Adrenal gland (tissue), 12 donors: Measurements from ENCODE around the gene VAPA. TPM values are rescaled to one million over a fixed set of nuclear protein-coding genes. Genes with fewer than 3 reads are reported as not detected.

ENCODE experiments used
- DNase-seq, 7 donors: peaks; one replicate each; pipeline ENCODE4 v3.0.0-alpha.2; 2019 to 2020
- H3K27ac ChIP-seq, 5 donors: fragments of 200-600 bp; sonication (generic) in 4 of 5; 1 replicate in 3 of 5; 2 replicates in 2 of 5; pipeline versions ENCODE4 v1.5.1 to v1.8.0; 2016 to 2020; ENCODE audit warnings: mild to moderate bottlenecking in 1 of 5
- H3K27me3 ChIP-seq: fragments of 200-600 bp; 2 replicates; pipeline ENCODE4 v1.8.0; 2021
- H3K36me3 ChIP-seq, 2 donors: fragments of 200-600 bp; replicated peaks in 1 of 2; 1 replicate in 1 of 2; 2 replicates in 1 of 2; pipeline versions ENCODE4 v1.5.1 to v1.8.0; 2018 to 2022
- H3K4me1 ChIP-seq, 2 donors: fragments of 200-600 bp; replicated peaks in 1 of 2; 1 replicate in 1 of 2; 2 replicates in 1 of 2; pipeline versions ENCODE4 v1.5.1 to v1.8.0; 2018 to 2021
- H3K4me3 ChIP-seq, 4 donors: fragments of 200-600 bp; sonication (generic) in 3 of 4; one replicate each; pipeline ENCODE4 v1.5.1; 2016 to 2018
- H3K9me3 ChIP-seq, 3 donors: fragments of 200-600 bp; sonication (generic) in 1 of 3; replicated peaks in 1 of 3; 1 replicate in 2 of 3; 2 replicates in 1 of 3; pipeline versions ENCODE4 v1.5.1 to v1.8.0; 2016 to 2021
- POLR2A ChIP-seq, 2 donors: fragments of 450-650 bp; IDR thresholded peaks; one replicate each; pipeline ENCODE4 v1.6.1; 2017; ENCODE audit warnings: antibody characterized with exemption in 2 of 2, mild to moderate bottlenecking in 2 of 2, moderate library complexity in 1 of 2
- WGBS, 4 donors: extraction: QIAGEN DNeasy Blood & Tissue Kit in 2 of 4; methylation state at CpG; one replicate each; pipeline versions ENCODE4 v1.1.5 to v1.1.7; 2013 to 2017; 5-methylcytosine and 5-hydroxymethylcytosine counted together
- intact Hi-C, 2 donors: fragments of 100-400 bp; cut with DNase I; formaldehyde crosslinking; loops; one replicate each; pipeline versions ENCODE4 v1.14.1 to v1.15.0; 2022 to 2023
- polyA plus RNA-seq, 3 donors: library from polyadenylated mRNA; stranded (reverse); fragments of 200-250 nt in 2 of 3; fragments of 350-450 nt in 1 of 3; fragmentation: Illumina TruSeq in 1 of 3; extraction: RNeasy Lipid Tissue Mini Kit (QIAGEN cat#74804) in 1 of 3; gene quantifications; one replicate each; pipeline ENCODE4 v1.2.3, GENCODE V29; 2013 to 2014
- total RNA-seq, 9 donors: library from RNA; depleted of rRNA in 4 of 9; stranded (reverse); fragments of >200 nt in 4 of 9; fragments of 120-200 nt in 1 of 9; fragmentation: NEBNext Ultra II Directional in 1 of 9; extraction: Animal tissue kit (Norgen Biotek cat#: 25700) in 1 of 9; gene quantifications; one replicate each; pipeline versions ENCODE4 v1.1.0 to v1.2.4, GENCODE V29; 2013 to 2023
- TF ChIP-seq, protein P1 (sequence below), 6 experiments: fragments of 450-650 bp in 4 of 6; fragments of 200-600 bp in 2 of 6; sonication (generic) in 1 of 6; IDR thresholded peaks; 1 replicate in 5 of 6; 2 replicates in 1 of 6; pipeline versions ENCODE4 v1.5.1 to v1.8.0; 2016 to 2021; ENCODE audit warnings: antibody characterized with exemption in 6 of 6, mild to moderate bottlenecking in 2 of 6, moderate library complexity in 1 of 6
- donor health status: healthy with polysubstance abuse.
- donor health status: Bipolar disorder and iron deficiency.
- donor health status: DM: yes; HTN: yes; CAD: no.
- donor health status: DM: no; HTN: no; CAD: no.
- donor health status: DM: no; HTN: no; CAD: no.
- donor health status: DM: yes; HTN: yes; CAD: no.

The VAPA gene
- total and polyA plus RNA-seq, 12 donors, result 71.3 to 900 (median 436) TPM

DNA sequence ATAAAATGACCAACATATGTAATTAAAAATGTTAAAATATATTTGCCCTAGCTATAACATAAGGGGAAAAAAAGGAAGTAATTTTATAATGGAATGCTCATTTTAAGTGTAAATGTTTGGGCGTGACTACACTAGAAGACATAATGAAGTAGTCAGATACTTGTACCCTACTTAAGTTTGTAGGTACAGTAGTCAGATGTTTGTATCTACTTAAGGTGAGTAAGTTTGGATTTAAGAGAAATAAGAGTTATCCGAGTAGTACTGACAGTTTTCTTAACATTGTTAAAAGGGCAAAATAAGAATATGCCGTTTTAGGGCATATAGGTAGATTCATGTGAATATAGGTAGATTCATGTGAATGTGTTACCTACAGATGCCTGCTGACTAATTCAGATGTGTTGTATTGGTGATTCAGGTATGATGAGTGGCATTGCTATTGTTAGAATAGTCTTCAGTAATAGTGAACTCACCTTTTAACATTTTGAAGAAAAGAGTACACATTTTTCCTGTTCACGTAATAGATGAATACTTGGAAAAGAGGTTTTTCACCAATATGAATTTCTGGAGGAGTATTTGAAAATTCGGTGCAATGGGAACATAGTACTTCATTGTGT is 14.9 kb downstream of the VAPA start:
- peaks cover 48 to 93% of the 10 kb centered on the region in 2 donors for H3K4me1 ChIP-seq
- intact Hi-C loops, result loop anchor here in 1 of 2 donors (10.0 kb wide), 1 partner anchor 54 kb away; no protein-coding TSS in a partner anchor
- TF ChIP-seq, protein P1, sequence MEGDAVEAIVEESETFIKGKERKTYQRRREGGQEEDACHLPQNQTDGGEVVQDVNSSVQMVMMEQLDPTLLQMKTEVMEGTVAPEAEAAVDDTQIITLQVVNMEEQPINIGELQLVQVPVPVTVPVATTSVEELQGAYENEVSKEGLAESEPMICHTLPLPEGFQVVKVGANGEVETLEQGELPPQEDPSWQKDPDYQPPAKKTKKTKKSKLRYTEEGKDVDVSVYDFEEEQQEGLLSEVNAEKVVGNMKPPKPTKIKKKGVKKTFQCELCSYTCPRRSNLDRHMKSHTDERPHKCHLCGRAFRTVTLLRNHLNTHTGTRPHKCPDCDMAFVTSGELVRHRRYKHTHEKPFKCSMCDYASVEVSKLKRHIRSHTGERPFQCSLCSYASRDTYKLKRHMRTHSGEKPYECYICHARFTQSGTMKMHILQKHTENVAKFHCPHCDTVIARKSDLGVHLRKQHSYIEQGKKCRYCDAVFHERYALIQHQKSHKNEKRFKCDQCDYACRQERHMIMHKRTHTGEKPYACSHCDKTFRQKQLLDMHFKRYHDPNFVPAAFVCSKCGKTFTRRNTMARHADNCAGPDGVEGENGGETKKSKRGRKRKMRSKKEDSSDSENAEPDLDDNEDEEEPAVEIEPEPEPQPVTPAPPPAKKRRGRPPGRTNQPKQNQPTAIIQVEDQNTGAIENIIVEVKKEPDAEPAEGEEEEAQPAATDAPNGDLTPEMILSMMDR (IDR thresholded peaks at IDR 0.05), result no peak
- no peak for TF ChIP-seq POLR2A (IDR thresholded peaks at IDR 0.05)

DNA sequence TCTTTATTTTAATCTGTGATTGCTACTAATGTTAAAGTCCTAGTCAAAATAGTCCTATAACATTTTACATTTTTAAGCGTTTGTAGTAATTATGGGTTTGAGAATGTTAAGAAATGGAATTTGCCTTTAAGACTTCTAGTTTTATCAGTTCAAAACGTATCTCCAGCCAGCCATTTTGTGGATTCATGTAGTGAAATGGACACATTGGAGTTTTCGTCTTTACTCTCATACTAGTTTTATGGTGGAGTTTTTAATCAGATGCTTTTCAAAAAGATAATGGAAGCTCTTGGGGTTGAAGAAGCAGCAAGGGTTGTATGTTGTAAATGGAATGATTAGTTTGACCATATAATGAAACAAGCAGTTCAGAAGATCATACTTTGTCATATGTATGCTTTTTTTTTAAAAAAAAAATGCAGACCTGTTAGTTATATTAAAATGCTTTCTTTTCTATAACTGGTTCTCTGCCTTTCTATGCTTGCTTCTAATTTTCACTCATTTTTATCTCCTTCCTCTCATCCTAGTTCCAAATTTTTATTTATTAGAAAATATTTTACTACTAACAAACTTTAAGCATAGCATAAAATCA is 16.6 kb downstream of the VAPA start:
- intact Hi-C loops, result no loop called here
- Histone ChIP-seq H3K4me1 (peaks cover 47 to 84% of the 10 kb centered on the region in 2 donors), H3K4me3 (no peak overlapping the region), H3K36me3 (peaks cover 0 to 21% of the 10 kb centered on the region in 2 donors), H3K27ac (no peak overlapping the region), H3K27me3 (no peaks in the 10 kb centered on the region), H3K9me3 (no peaks in the 10 kb centered on the region)
- 67 to 82% (median 80%) methylated on average over 3 of the region's 3 CpGs for WGBS, 4 donors
- TF ChIP-seq POLR2A (IDR thresholded peaks at IDR 0.05), result no peak
- TF ChIP-seq, protein P1 (IDR thresholded peaks at IDR 0.05), result no peak
- DNase-seq, result no peak

More for the DNA sequence above, 14.9 kb downstream of the VAPA start:
- H3K27ac ChIP-seq, result peak overlapping the region in 2 of 5 donors; percentile 6 to 14
- no peak for DNase-seq
- H3K36me3 ChIP-seq, result peaks cover 0 to 15% of the 10 kb centered on the region in 2 donors
- no peaks in the 10 kb centered on the region for H3K9me3 ChIP-seq
- no peaks in the 10 kb centered on the region for H3K27me3 ChIP-seq
- 81 to 86% (median 85%) methylated on average over 5 of the region's 5 CpGs for WGBS, 4 donors
- H3K4me3 ChIP-seq, result no peak overlapping the region

DNA sequence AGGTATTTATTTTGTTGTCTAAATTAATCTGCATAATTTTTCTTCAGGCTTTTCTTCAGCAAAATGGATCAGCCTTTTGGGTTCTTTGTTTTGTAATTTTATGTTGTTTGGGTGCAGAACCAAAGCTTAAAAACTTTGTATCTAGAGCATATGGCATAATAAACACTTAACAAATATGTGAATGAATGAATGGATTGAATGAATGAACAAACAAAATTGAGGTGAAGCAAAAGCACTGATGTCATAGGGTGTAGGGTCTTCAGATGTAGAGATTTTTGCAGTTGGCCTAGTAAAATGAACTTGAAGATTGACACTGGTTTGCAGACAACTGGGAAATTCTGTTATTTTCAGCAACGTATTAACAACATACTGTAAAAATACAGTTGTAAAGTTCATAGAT is 17.3 kb downstream of the VAPA start:
- 32 to 81% (median 50%) methylated on average over 1 of the region's 1 CpG for WGBS, 4 donors
- no peaks in the 10 kb centered on the region for H3K9me3 ChIP-seq
- intact Hi-C loops, result no loop called here
- no peak for DNase-seq
- H3K36me3 ChIP-seq, result peaks cover 0 to 26% of the 10 kb centered on the region in 2 donors
- H3K27me3 ChIP-seq, result no peaks in the 10 kb centered on the region
- H3K4me3 ChIP-seq, result peak overlapping the region in 1 of 4 donors; percentile 5
- TF ChIP-seq, protein P1 (IDR thresholded peaks at IDR 0.05), result no peak
- no peak for TF ChIP-seq POLR2A (IDR thresholded peaks at IDR 0.05)
- H3K4me1 ChIP-seq, result peaks cover 46 to 77% of the 10 kb centered on the region in 2 donors
- no peak overlapping the region for H3K27ac ChIP-seq

DNA sequence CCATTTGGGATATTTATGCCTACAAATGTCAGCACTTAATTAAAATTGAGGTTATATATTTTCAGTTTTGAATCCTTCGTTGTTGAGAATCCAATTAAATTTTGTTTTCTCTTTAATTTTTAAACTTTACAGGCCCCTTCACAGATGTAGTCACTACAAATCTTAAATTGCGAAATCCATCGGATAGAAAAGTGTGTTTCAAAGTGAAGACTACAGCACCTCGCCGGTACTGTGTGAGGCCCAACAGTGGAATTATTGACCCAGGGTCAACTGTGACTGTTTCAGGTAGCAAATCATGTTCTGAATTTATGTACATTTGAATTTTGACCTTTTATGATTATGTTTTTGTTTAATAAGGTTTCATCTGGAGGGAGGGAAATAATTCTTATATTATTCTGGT is 17.9 kb downstream of the VAPA start:
- WGBS, 4 donors, result 49 to 57% (median 55%) methylated on average over 5 of the region's 5 CpGs
- H3K27ac ChIP-seq, result no peak overlapping the region

More for the DNA sequence above, 17.9 kb downstream of the VAPA start:
- peaks cover 41 to 71% of the 10 kb centered on the region in 2 donors for H3K4me1 ChIP-seq
- no peak for TF ChIP-seq POLR2A (IDR thresholded peaks at IDR 0.05)
- TF ChIP-seq, protein P1 (IDR thresholded peaks at IDR 0.05), result no peak
- peak overlapping the region in 1 of 4 donors; percentile 5 for H3K4me3 ChIP-seq
- H3K9me3 ChIP-seq, result no peaks in the 10 kb centered on the region
- no peak for DNase-seq
- peaks cover 0 to 31% of the 10 kb centered on the region in 2 donors for H3K36me3 ChIP-seq
- no peaks in the 10 kb centered on the region for H3K27me3 ChIP-seq
- intact Hi-C loops, result no loop called here
